ENCODE data around the gene SCNN1A. TPM values are rescaled to one million over a fixed set of nuclear protein-coding genes. Genes with fewer than 3 reads are reported as not detected.

Gene SCNN1A
- total RNA-seq, 2 experiments from 2014 or later, result 0.35 to 1.0 TPM

GRCh38 chr12:6326316-6327228, 48.8 kb downstream of the SCNN1A start:
- peaks cover 28% of the 10 kb centered on the region for H3K36me3 ChIP-seq (ENCODE audit: insufficient read depth, low read length)
- ChIA-PET CTCF (ENCODE audit: unreplicated experiment) (interaction anchor here (0.6 to 1.6 kb wide), 3 partner anchors 9 to 164 kb away, joined by 3 to 9 read pairs (median 3); no protein-coding TSS in a partner anchor), POLR2A (interaction anchor here (0.5 to 1.3 kb wide), 3 partner anchors 13 to 102 kb away, joined by 3 to 8 read pairs (median 5); no protein-coding TSS in a partner anchor)
- no peak overlapping the region for H3K27ac ChIP-seq (ENCODE audit: low read depth, low read length, poor library complexity, severe bottlenecking)
- peak; percentile 51 for DNase-seq (ENCODE audit: low spot score)
- TF ChIP-seq CTCF (conservative IDR thresholded peaks at IDR 0.05; ENCODE audit: low read length) (peak; percentile 63), EZH2phosphoT487 (IDR thresholded peaks at IDR 0.05; ENCODE audit: borderline replicate concordance, low read depth, low read length) (no peak)
- H3K4me3 ChIP-seq (ENCODE audit: low read depth, low read length, poor library complexity, severe bottlenecking), result no peak overlapping the region
- no peaks in the 10 kb centered on the region for H3K79me2 ChIP-seq (ENCODE audit: insufficient read depth, low read depth, low read length)
- H4K20me1 ChIP-seq (ENCODE audit: insufficient read depth, low read length), result no peaks in the 10 kb centered on the region
- H3K4me1 ChIP-seq (ENCODE audit: insufficient read depth, low read length, poor library complexity, severe bottlenecking), result peaks cover 47% of the 10 kb centered on the region
- intact Hi-C loops (cut with micrococcal nuclease; ENCODE audit: unreplicated experiment), result no loop called here
- no TSS peak for BruUV-seq (replicated peaks)
- no peak overlapping the region for H2AFZ ChIP-seq (ENCODE audit: low read length)
- no peaks in the 10 kb centered on the region for H3K9me2 ChIP-seq (ENCODE audit: insufficient read depth, low read length)
- no peaks in the 10 kb centered on the region for H3K9me3 ChIP-seq (ENCODE audit: low read length)
- H3K4me2 ChIP-seq (ENCODE audit: low read length), result no peak overlapping the region

- DNase-seq (ENCODE audit: low spot score), result no peak
- intact Hi-C loops (cut with micrococcal nuclease; ENCODE audit: unreplicated experiment), result loop anchor here (5.0 kb wide), 1 partner anchor 137 kb away; no protein-coding TSS in a partner anchor
- H3K4me3 ChIP-seq (ENCODE audit: low read depth, low read length, poor library complexity, severe bottlenecking), result no peak overlapping the region
- peaks cover 33% of the 10 kb centered on the region for H3K4me1 ChIP-seq (ENCODE audit: insufficient read depth, low read length, poor library complexity, severe bottlenecking)
- H3K79me2 ChIP-seq (ENCODE audit: insufficient read depth, low read depth, low read length), result no peaks in the 10 kb centered on the region
- peaks cover 14% of the 10 kb centered on the region; the same call in 1 of the 2 replicates for H3K36me3 ChIP-seq (ENCODE audit: insufficient read depth, low read length)
- CTCF ChIA-PET (ENCODE audit: unreplicated experiment), result interaction anchor here (1.6 kb wide), 1 partner anchor 42 kb away, joined by 9 read pairs; no protein-coding TSS in a partner anchor
- H3K9me3 ChIP-seq (ENCODE audit: low read length), result no peaks in the 10 kb centered on the region
- no peak overlapping the region for H3K4me2 ChIP-seq (ENCODE audit: low read length)
- H3K27ac ChIP-seq (ENCODE audit: low read depth, low read length, poor library complexity, severe bottlenecking), result no peak overlapping the region
- BruUV-seq (replicated peaks), result no TSS peak
- no peak overlapping the region for H2AFZ ChIP-seq (ENCODE audit: low read length)
- H4K20me1 ChIP-seq (ENCODE audit: insufficient read depth, low read length), result no peaks in the 10 kb centered on the region
- TF ChIP-seq EZH2phosphoT487 (IDR thresholded peaks at IDR 0.05; ENCODE audit: borderline replicate concordance, low read depth, low read length), result no peak
- peak; percentile 53 for TF ChIP-seq CTCF (conservative IDR thresholded peaks at IDR 0.05; ENCODE audit: low read length)
- POLR2A ChIA-PET, result no interaction called here
- no peaks in the 10 kb centered on the region for H3K9me2 ChIP-seq (ENCODE audit: insufficient read depth, low read length)
Measured at GRCh38 chr12:6324936-6325750, 50.2 kb downstream of the SCNN1A start.
